HCT116 (cell line): ENCODE data around the gene VARS1. TPM values are rescaled to one million over a fixed set of nuclear protein-coding genes. Genes with fewer than 3 reads are reported as not detected.

ENCODE experiments used
- ATAC-seq: fragments of 200-7000 bp; cut with Tn5 transposase; 2 replicates; pipeline ENCODE4 v1.9.1; 2020; ENCODE audit warnings: mild to moderate bottlenecking, moderate library complexity
- BruUV-seq: library from RNA; stranded (reverse); fragments of 400-500 nt; replicated peaks from 2 replicates; lab custom pipeline; 2021; lab: Mats Ljungman, UMichigan
- CTCF ChIA-PET: fragments of 300-600 bp; sonication (Branson Sonifier 250); formaldehyde crosslinking; loops from one replicate; lab custom pipeline; 2021; ENCODE audit warnings: antibody characterized with exemption; lab: Charles Lee
- POLR2A ChIA-PET: fragments of 300-600, 350-600 bp; sonication (Branson Sonifier 250); formaldehyde crosslinking; loops from one replicate; lab custom pipeline; 2021; ENCODE audit warnings: antibody characterized with exemption; lab: Charles Lee
- RAD21 ChIA-PET, 2 experiments: fragments of 300-600 bp; sonication (Branson Sonifier 250); formaldehyde crosslinking; loops; one replicate each; lab custom pipeline; 2023; ENCODE audit warnings: low total read pairs in 2 of 2; ENCODE audit not compliant: uncharacterized antibody in 2 of 2, unreplicated experiment in 2 of 2, low non-redundant PET in 1 of 2; lab: Charles Lee
- DNase-seq: peaks from one replicate; pipeline ENCODE4 v3.0.0-alpha.2; 2010; ENCODE audit warnings: low read depth, low spot score
- H2AFZ ChIP-seq: fragments of 200-600 bp; shearing (Covaris generic), sonication (generic); 2 replicates; pipeline ENCODE4 v1.6.1; 2017; ENCODE audit warnings: low read depth, mixed run types, mixed read lengths, antibody characterized with exemption, low read length; ENCODE audit not compliant: poor library complexity, severe bottlenecking
- H3K27ac ChIP-seq: 2 replicates; pipeline ENCODE4 v1.5.1; 2012; ENCODE audit warnings: low read depth, low read length
- H3K27me3 ChIP-seq: fragments of 200-600 bp; sonication (generic); 2 replicates; pipeline ENCODE4 v1.6.1; 2016; ENCODE audit warnings: mixed run types, low read length, mixed read lengths; ENCODE audit not compliant: insufficient read depth
- H3K36me3 ChIP-seq, 2 experiments: fragments of 200-500 bp in 1 of 2; fragments of 200-600 bp in 1 of 2; sonication (Bioruptor generic) in 1 of 2; sonication (generic) in 1 of 2; 2 replicates each; pipeline versions ENCODE4 v1.5.1 to v1.6.1; 2014 to 2016; ENCODE audit warnings: low read length in 2 of 2, inconsistent platforms in 1 of 2, mixed read lengths in 1 of 2, mixed run types in 1 of 2; ENCODE audit not compliant: insufficient read depth in 2 of 2, control insufficient read depth in 1 of 2
- H3K4me1 ChIP-seq, 2 experiments: fragments of 200-600 bp in 1 of 2; sonication (generic) in 1 of 2; 2 replicates each; pipeline versions ENCODE4 v1.5.1 to v1.6.1; 2012 to 2017; ENCODE audit warnings: low read length in 2 of 2, inconsistent platforms in 1 of 2, mild to moderate bottlenecking in 1 of 2, mixed read lengths in 1 of 2, mixed run types in 1 of 2, moderate library complexity in 1 of 2; ENCODE audit not compliant: insufficient read depth in 2 of 2, control insufficient read depth in 1 of 2
- H3K4me2 ChIP-seq: fragments of 200-600 bp; sonication (generic); 2 replicates; pipeline ENCODE4 v1.6.1; 2017; ENCODE audit warnings: mixed run types, low read length, mixed read lengths
- H3K4me3 ChIP-seq, 2 experiments: fragments of 200-600 bp in 1 of 2; sonication (generic) in 1 of 2; replicated peaks in 1 of 2; 2 replicates each; pipeline ENCODE4 v1.5.1; 2011 to 2016; ENCODE audit warnings: low read length in 2 of 2, control low read depth in 1 of 2, low read depth in 1 of 2, mild to moderate bottlenecking in 1 of 2, mixed read lengths in 1 of 2, mixed run types in 1 of 2
- H3K79me2 ChIP-seq: fragments of 200-600 bp; sonication (generic); 2 replicates; pipeline ENCODE4 v1.6.1; 2017; ENCODE audit warnings: mild to moderate bottlenecking, mixed run types, low read length, moderate library complexity, mixed read lengths; ENCODE audit not compliant: insufficient read depth
- H3K9ac ChIP-seq: fragments of 200-600 bp; sonication (generic); 2 replicates; pipeline ENCODE4 v1.6.1; 2016; ENCODE audit warnings: low read length, mixed read lengths
- H3K9me2 ChIP-seq: fragments of 200-600 bp; sonication (generic), shearing (Covaris generic); 2 replicates; pipeline ENCODE4 v1.6.1; 2017; ENCODE audit warnings: mixed run types, mild to moderate bottlenecking, moderate library complexity; ENCODE audit not compliant: insufficient read depth
- H3K9me3 ChIP-seq, 2 experiments: fragments of 200-500 bp in 1 of 2; fragments of 200-600 bp in 1 of 2; sonication (Bioruptor generic) in 1 of 2; sonication (generic) in 1 of 2; 2 replicates each; pipeline ENCODE4 v1.6.1; 2014 to 2017; ENCODE audit warnings: low read length in 2 of 2, mixed read lengths in 2 of 2, inconsistent platforms in 1 of 2, low read depth in 1 of 2, mild to moderate bottlenecking in 1 of 2, mixed run types in 1 of 2, moderate library complexity in 1 of 2; ENCODE audit not compliant: control insufficient read depth in 1 of 2, insufficient read depth in 1 of 2
- H4K20me1 ChIP-seq: fragments of 200-600 bp; sonication (generic), shearing (Covaris generic); 2 replicates; pipeline ENCODE4 v1.6.1; 2017; ENCODE audit warnings: mixed run types, mild to moderate bottlenecking, moderate library complexity; ENCODE audit not compliant: insufficient read depth
- EZH2phosphoT487 ChIP-seq: fragments of 200-600 bp; IDR thresholded peaks from 2 replicates; pipeline ENCODE4 v1.6.1; 2018; ENCODE audit warnings: antibody characterized with exemption, borderline replicate concordance
- MAX ChIP-seq: IDR thresholded peaks from 2 replicates; pipeline ENCODE4 v1.6.1; 2012
- TCF7L2 ChIP-seq: IDR thresholded peaks from 2 replicates; pipeline ENCODE4 v1.7.0; 2011; ENCODE audit warnings: borderline replicate concordance, inconsistent platforms; ENCODE audit not compliant: insufficient read depth, insufficient read length; ENCODE audit errors: extremely low read depth
- YY1 ChIP-seq: IDR thresholded peaks from 2 replicates; pipeline ENCODE4 v1.6.1; 2011; ENCODE audit warnings: low read length, low read depth, moderate library complexity, mild to moderate bottlenecking; ENCODE audit not compliant: insufficient replicate concordance; ENCODE audit errors: extremely low read depth
- intact Hi-C: fragments of 100-400 bp; cut with micrococcal nuclease; formaldehyde crosslinking; loops from 2 replicates; pipeline ENCODE4 v1.10.0; 2022
- total RNA-seq: library from RNA; stranded (reverse); gene quantifications from one replicate; pipeline ENCODE4 v1.2.1, GENCODE V29; 2021; ENCODE audit not compliant: unreplicated experiment

The VARS1 gene
- total RNA-seq, 1 experiment from 2014 or later = 254 TPM

DNA sequence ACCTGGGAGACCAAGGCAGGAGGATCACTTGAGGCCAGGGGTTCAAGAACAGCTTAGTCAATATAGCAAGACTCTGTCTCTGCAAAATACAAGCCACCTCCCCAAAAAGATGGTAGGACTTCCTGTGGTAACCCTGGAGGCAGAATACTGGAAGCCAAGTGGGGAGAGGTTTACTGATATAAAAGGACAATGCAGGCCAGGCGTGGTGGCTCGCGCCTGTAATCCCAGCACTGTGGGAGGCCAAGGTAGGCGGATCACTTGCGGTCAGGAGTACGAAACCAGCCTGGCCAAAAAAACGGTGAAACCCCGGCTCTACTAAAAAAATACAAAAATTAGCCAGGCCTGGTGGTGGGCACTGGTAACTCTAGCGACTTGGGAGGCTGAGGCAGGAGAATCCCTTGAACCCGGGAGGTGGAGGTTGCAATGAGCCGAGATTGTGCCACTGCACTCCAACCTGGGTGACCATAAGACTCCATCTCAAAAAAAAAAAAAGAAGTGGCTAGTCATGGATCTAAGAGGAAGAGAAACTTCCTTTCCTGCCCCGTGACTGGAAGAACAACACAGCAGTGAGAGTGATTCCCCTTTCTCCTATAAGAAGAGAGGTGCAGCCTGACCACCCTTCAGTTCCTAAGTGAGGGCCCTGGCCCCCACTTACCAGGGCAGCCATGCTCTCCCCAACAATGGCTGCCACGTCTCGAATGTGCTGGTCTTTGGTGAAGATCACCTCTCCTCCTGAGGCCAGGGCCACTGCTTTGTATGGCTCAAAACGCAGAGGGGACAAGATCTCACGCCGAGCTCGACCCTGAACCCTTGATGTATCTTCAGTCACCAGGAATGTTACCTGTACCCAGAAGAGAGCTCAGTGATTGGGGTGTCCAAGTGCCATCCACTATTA lies 26.9 kb downstream of the VARS1 start:
- H3K9me3 ChIP-seq = no peaks in the 10 kb centered on the region
- no peak overlapping the region for H2AFZ ChIP-seq
- no peak for DNase-seq
- RAD21 ChIA-PET = interaction anchor here in 1 of 2 experiments (0.5 kb wide), 1 partner anchor 62 kb away, joined by 3 read pairs; no protein-coding TSS in a partner anchor
- peaks cover 14 to 38% of the 10 kb centered on the region in 2 experiments; a peak in 3 of 4 replicates for H3K4me1 ChIP-seq
- no peaks in the 10 kb centered on the region for H3K27me3 ChIP-seq
- no peak overlapping the region for H3K4me3 ChIP-seq
- TF ChIP-seq YY1 = no peak
- no peak for TF ChIP-seq TCF7L2
- TF ChIP-seq, all 23 proteins: peak for 0
- H3K9ac ChIP-seq = no peak overlapping the region
- intact Hi-C loops = loop anchor here (1.0 kb wide), 1 partner anchor 88 kb away; no protein-coding TSS in a partner anchor
- H3K9me2 ChIP-seq = no peaks in the 10 kb centered on the region
- no peak overlapping the region for H3K4me2 ChIP-seq
- no peaks in the 10 kb centered on the region for H3K36me3 ChIP-seq
- BruUV-seq = no TSS peak
- H3K27ac ChIP-seq = no peak overlapping the region
- H3K79me2 ChIP-seq = no peaks in the 10 kb centered on the region
- H4K20me1 ChIP-seq = no peaks in the 10 kb centered on the region
- no peak for ATAC-seq
- POLR2A ChIA-PET = interaction anchor here (0.9 to 2.1 kb wide), 2 partner anchors 53 to 59 kb away, joined by 3 to 18 read pairs; partner anchors contain the start of genes HSPA1B and LY6G6D
- CTCF ChIA-PET = interaction anchor here (0.9 to 2.2 kb wide), 6 partner anchors 29 to 65 kb away, joined by 3 to 25 read pairs (median 11); partner anchors contain the start of genes ABHD16A, DDAH2, HSPA1B and LSM2

- H3K36me3 ChIP-seq = no peaks in the 10 kb centered on the region
- no peak overlapping the region for H3K4me3 ChIP-seq
- peaks cover 14 to 38% of the 10 kb centered on the region in 2 experiments; a peak in 3 of 4 replicates for H3K4me1 ChIP-seq
- DNase-seq (no peak), ATAC-seq (no peak)
- H4K20me1 ChIP-seq = no peaks in the 10 kb centered on the region
- CTCF ChIA-PET = no interaction called here
- no peaks in the 10 kb centered on the region for H3K79me2 ChIP-seq
- RAD21 ChIA-PET = no interaction called here
- H3K9me3 ChIP-seq = no peaks in the 10 kb centered on the region
- no peaks in the 10 kb centered on the region for H3K9me2 ChIP-seq
- POLR2A ChIA-PET = no interaction called here
- BruUV-seq = no TSS peak
- intact Hi-C loops = no loop called here
- no peak overlapping the region for H3K4me2 ChIP-seq
- TF ChIP-seq MAX (no peak), EZH2phosphoT487 (no peak)
- H2AFZ ChIP-seq = no peak overlapping the region
- no peak overlapping the region for H3K27ac ChIP-seq
- H3K9ac ChIP-seq = no peak overlapping the region
- H3K27me3 ChIP-seq = no peaks in the 10 kb centered on the region
These were observed 28.4 kb downstream of the VARS1 start for GRCh38 chr6:31767096-31767645.
